Ishikawa (cell line): Measurements from ENCODE around the gene IL31RA.

Experiments
- CEBPB ChIP-seq: IDR thresholded peaks from 2 replicates; pipeline ENCODE4 v1.6.1; 2012
- CREB1 ChIP-seq: IDR thresholded peaks from 2 replicates; pipeline ENCODE4 v1.6.1; 2012; ENCODE audit warnings: low read depth
- EGR1 ChIP-seq: IDR thresholded peaks from 2 replicates; pipeline ENCODE4 v1.6.1; 2012
- EP300 ChIP-seq: IDR thresholded peaks from 2 replicates; pipeline ENCODE4 v1.6.1; 2012; ENCODE audit warnings: borderline replicate concordance
- FOXM1 ChIP-seq: IDR thresholded peaks from 2 replicates; pipeline ENCODE4 v1.6.1; 2012; ENCODE audit warnings: low read depth, borderline replicate concordance
- NFIC ChIP-seq: IDR thresholded peaks from 2 replicates; pipeline ENCODE4 v1.6.1; 2012
- RAD21 ChIP-seq: IDR thresholded peaks from 2 replicates; pipeline ENCODE4 v1.6.1; 2012; ENCODE audit warnings: low read depth
- TAF1 ChIP-seq: IDR thresholded peaks from 2 replicates; pipeline ENCODE4 v1.6.1; 2012; ENCODE audit warnings: low read depth, mild to moderate bottlenecking
- TCF12 ChIP-seq: IDR thresholded peaks from 2 replicates; pipeline ENCODE4 v1.6.1; 2012; ENCODE audit warnings: low read depth
- TEAD4 ChIP-seq: IDR thresholded peaks from 2 replicates; pipeline ENCODE4 v1.6.1; 2012
- YY1 ChIP-seq: IDR thresholded peaks from 2 replicates; pipeline ENCODE4 v1.6.1; 2012; ENCODE audit warnings: low read depth
- ZBTB7A ChIP-seq: IDR thresholded peaks from 2 replicates; pipeline ENCODE4 v1.6.1; 2012; ENCODE audit warnings: low read depth
- TF ChIP-seq, protein P1 (sequence below): IDR thresholded peaks from 2 replicates; pipeline ENCODE4 v1.6.1; 2012; ENCODE audit warnings: low read depth, mild to moderate bottlenecking
- TF ChIP-seq, protein P2 (sequence below): IDR thresholded peaks from 2 replicates; pipeline ENCODE4 v1.6.1; 2012
- TF ChIP-seq, protein P3 (sequence below): IDR thresholded peaks from 2 replicates; pipeline ENCODE4 v1.6.1; 2012

The IL31RA gene

DNA sequence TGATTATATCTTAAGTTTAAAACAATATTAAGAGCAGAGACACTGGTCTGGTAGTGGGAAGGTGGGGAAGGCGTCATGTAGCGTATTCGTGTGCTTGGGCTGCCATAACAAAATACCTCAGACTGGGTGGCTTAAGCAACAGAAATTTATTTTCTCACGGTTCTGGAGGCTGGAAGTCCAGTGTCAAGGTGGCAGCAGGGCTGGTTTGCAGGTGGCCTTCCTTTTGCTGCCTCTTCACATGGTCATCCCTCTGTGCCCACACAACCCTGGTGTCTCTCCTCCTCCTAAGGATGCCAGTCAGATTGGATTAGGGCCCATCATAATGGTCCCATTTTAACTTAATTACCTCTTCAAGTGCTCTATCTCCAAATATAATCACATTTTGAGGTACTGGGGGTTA lies 9.6 kb downstream of the IL31RA start:
- no peak for TF ChIP-seq TEAD4
- TF ChIP-seq YY1 = no peak
- TF ChIP-seq NFIC = no peak
- no peak for TF ChIP-seq FOXM1

DNA sequence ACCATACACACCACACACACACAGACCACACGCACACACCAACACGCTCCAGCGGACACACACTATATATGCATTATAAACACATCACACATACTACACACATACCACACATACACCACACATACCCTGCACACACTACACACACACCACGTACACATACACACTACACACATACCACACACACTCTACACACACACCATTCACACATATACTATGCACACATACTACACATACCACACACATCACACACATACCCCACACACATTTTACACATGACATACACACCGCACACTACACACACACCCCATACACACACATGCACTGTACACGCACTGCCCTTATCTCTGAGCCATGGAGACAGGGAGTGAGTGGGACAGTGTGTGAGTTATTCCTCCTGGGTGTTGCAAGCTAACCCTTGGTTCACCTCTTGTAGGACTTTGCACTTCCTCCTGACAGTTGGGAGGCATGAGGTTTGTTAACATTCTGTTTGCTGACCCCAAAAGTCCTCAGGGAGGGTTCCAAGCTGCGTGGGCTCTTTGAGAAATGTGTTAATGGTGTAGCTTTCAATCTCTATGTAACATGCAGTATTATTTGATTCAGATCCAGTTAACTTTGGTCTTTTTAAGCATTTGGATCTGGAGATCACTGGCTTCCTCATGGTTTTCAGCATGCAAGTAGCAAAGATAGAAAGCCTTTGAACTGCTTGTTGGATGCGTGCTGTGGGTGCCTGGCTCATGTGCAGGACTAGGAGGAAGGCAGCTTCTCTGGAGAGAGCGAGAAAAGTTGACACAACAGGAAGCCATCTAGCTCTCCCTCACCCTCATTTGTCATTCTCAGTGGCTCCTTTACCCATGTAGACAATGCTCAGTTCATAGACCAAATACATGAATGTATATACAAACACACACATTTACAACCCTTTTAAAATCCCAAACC lies 13.7 kb downstream of the IL31RA start:
- TF ChIP-seq YY1 = no peak
- TF ChIP-seq, protein P1, sequence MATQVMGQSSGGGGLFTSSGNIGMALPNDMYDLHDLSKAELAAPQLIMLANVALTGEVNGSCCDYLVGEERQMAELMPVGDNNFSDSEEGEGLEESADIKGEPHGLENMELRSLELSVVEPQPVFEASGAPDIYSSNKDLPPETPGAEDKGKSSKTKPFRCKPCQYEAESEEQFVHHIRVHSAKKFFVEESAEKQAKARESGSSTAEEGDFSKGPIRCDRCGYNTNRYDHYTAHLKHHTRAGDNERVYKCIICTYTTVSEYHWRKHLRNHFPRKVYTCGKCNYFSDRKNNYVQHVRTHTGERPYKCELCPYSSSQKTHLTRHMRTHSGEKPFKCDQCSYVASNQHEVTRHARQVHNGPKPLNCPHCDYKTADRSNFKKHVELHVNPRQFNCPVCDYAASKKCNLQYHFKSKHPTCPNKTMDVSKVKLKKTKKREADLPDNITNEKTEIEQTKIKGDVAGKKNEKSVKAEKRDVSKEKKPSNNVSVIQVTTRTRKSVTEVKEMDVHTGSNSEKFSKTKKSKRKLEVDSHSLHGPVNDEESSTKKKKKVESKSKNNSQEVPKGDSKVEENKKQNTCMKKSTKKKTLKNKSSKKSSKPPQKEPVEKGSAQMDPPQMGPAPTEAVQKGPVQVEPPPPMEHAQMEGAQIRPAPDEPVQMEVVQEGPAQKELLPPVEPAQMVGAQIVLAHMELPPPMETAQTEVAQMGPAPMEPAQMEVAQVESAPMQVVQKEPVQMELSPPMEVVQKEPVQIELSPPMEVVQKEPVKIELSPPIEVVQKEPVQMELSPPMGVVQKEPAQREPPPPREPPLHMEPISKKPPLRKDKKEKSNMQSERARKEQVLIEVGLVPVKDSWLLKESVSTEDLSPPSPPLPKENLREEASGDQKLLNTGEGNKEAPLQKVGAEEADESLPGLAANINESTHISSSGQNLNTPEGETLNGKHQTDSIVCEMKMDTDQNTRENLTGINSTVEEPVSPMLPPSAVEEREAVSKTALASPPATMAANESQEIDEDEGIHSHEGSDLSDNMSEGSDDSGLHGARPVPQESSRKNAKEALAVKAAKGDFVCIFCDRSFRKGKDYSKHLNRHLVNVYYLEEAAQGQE = no peak
- TF ChIP-seq TAF1 = no peak
- TF ChIP-seq, protein P2, sequence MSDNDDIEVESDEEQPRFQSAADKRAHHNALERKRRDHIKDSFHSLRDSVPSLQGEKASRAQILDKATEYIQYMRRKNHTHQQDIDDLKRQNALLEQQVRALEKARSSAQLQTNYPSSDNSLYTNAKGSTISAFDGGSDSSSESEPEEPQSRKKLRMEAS = no peak
- TF ChIP-seq, protein P3, sequence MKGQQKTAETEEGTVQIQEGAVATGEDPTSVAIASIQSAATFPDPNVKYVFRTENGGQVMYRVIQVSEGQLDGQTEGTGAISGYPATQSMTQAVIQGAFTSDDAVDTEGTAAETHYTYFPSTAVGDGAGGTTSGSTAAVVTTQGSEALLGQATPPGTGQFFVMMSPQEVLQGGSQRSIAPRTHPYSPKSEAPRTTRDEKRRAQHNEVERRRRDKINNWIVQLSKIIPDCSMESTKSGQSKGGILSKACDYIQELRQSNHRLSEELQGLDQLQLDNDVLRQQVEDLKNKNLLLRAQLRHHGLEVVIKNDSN = no peak
- no peak for TF ChIP-seq RAD21
- no peak for TF ChIP-seq FOXM1
- TF ChIP-seq NFIC = no peak
- TF ChIP-seq CEBPB = no peak
- TF ChIP-seq TCF12 = no peak
- no peak for TF ChIP-seq EP300
- no peak for TF ChIP-seq CREB1
- TF ChIP-seq TEAD4 = no peak
- no peak for TF ChIP-seq EGR1
- TF ChIP-seq ZBTB7A = no peak

DNA sequence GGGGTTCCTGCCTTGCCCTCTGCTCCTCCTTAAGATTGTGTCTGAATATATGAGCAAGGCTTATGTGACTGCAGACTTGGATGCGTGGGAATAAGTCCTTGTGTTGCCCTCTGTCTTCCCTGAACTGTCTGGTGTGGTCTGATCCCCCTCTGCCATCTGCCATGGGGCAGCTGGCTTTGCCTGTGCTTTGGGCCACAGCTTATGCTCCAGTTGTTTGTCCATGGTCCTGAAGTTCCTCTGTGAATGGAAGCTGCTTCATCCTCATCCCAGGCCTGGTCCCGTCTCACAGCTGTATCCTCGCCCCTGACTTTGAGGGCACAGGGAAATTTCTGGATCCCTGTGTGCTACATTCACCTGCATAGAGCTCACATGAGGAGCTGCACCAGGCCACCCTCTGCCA lies 14.7 kb downstream of the IL31RA start:
- TF ChIP-seq TAF1 = no peak
- TF ChIP-seq, protein P1 = peak; percentile 82

DNA sequence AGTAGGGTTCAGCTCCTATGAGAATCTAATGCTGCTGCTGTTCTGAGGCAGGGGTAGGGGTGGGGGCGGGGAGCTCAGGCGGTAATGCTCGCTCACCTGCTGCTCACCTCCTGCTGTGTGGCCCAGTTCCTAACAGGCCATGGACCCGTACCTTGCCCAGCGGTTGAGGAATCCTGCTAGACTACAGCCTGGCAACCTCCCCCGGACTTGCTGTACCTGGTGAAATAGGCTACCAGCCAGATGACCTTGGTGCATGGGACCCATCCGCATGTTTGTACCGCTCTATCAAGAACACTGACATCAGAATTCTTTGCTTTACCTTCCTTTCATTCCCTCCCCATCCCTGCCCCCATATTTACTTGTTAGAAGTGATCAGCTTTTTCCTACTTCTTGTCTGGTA lies 15.3 kb downstream of the IL31RA start:
- no peak for TF ChIP-seq YY1
- TF ChIP-seq RAD21 = no peak
- no peak for TF ChIP-seq CEBPB
- TF ChIP-seq, protein P2 = no peak
- TF ChIP-seq, protein P1 = no peak
- TF ChIP-seq, protein P3 = no peak
- no peak for TF ChIP-seq ZBTB7A
- TF ChIP-seq TCF12 = no peak
- no peak for TF ChIP-seq FOXM1
- TF ChIP-seq EP300 = no peak
- TF ChIP-seq TAF1 = no peak
- TF ChIP-seq EGR1 = no peak
- no peak for TF ChIP-seq TEAD4
- no peak for TF ChIP-seq CREB1
- no peak for TF ChIP-seq NFIC

DNA sequence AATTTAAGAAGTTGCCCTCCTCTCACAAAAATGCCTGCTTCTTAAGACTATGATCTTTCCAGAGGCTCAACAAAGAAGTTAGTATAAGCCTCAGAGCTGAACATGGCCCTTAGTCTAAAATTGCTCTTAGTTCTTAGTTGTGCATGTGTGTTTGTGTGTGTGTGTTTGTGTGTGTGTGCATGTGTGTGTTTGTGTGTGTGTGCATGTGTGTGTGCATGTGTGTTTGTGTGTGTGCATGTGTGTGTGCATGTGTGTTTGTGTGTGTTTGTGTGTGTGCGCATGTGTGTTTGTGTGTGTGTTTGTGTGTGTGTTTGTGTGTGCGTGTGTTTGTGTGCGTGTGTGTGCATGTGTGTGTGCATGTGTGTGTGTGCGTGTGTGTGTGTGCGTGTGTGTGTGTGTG lies 15.8 kb downstream of the IL31RA start:
- no peak for TF ChIP-seq CREB1
- TF ChIP-seq, protein P2 = no peak
